ENCODE results near the gene HSPB1.

HSPB1 gene

DNA sequence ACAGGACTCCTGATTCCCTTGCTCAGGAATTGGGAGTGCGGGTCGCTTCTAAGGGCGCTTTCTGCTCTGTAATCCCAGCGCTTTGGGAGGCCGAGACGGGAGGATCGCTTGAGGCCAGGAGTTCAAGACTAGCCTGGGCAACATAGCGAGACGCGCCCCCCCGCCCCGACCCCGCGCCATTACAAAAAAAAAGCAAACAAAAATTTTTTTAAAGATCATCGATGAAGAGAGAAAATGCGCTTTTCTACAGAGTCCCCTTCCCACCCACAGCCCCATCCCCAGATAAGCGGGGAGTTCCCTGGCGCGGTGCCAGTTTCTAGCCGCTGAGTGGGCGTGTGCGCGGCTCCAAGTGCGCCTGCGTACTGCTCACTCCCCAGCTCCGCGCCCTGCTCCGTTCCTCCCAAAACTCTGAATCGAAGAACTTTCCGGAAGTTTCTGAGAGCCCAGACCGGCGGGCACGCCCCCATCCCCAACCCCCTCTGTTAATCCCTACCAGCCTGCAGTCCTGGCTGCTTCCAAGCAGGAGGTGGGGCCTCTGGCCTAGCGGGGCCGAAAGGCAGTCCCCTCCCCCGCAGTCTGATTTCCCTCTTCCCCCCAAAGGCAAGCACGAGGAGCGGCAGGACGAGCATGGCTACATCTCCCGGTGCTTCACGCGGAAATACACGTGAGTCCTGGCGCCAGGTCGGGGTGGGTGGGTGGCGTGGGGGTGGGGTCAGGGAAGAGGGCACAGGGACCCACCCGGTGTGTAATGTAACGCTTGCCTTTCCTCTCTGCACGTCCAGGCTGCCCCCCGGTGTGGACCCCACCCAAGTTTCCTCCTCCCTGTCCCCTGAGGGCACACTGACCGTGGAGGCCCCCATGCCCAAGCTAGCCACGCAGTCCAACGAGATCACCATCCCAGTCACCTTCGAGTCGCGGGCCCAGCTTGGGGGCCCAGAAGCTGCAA is 1.0 kb downstream of the HSPB1 start (continued):
- TF ChIP-seq, protein P1, sequence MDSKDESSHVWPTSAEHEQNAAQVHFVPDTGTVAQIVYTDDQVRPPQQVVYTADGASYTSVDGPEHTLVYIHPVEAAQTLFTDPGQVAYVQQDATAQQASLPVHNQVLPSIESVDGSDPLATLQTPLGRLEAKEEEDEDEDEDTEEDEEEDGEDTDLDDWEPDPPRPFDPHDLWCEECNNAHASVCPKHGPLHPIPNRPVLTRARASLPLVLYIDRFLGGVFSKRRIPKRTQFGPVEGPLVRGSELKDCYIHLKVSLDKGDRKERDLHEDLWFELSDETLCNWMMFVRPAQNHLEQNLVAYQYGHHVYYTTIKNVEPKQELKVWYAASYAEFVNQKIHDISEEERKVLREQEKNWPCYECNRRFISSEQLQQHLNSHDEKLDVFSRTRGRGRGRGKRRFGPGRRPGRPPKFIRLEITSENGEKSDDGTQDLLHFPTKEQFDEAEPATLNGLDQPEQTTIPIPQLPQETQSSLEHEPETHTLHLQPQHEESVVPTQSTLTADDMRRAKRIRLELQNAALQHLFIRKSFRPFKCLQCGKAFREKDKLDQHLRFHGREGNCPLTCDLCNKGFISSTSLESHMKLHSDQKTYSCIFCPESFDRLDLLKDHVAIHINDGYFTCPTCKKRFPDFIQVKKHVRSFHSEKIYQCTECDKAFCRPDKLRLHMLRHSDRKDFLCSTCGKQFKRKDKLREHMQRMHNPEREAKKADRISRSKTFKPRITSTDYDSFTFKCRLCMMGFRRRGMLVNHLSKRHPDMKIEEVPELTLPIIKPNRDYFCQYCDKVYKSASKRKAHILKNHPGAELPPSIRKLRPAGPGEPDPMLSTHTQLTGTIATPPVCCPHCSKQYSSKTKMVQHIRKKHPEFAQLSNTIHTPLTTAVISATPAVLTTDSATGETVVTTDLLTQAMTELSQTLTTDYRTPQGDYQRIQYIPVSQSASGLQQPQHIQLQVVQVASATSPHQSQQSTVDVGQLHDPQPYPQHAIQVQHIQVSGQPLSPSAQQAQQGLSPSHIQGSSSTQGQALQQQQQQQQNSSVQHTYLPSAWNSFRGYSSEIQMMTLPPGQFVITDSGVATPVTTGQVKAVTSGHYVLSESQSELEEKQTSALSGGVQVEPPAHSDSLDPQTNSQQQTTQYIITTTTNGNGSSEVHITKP (tag by site-specific recombination; IDR thresholded peaks at IDR 0.05): no peak
- TF ChIP-seq, protein P2, sequence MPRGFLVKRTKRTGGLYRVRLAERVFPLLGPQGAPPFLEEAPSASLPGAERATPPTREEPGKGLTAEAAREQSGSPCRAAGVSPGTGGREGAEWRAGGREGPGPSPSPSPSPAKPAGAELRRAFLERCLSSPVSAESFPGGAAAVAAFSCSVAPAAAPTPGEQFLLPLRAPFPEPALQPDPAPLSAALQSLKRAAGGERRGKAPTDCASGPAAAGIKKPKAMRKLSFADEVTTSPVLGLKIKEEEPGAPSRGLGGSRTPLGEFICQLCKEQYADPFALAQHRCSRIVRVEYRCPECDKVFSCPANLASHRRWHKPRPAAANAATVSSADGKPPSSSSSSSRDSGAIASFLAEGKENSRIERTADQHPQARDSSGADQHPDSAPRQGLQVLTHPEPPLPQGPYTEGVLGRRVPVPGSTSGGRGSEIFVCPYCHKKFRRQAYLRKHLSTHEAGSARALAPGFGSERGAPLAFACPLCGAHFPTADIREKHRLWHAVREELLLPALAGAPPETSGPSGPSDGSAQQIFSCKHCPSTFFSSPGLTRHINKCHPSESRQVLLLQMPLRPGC (tag by site-specific recombination; IDR thresholded peaks at IDR 0.05): no peak
- TF ChIP-seq ZNF701 (tag by site-specific recombination; IDR thresholded peaks at IDR 0.05): no peak
- TF ChIP-seq ZNF19 (tag by site-specific recombination; IDR thresholded peaks at IDR 0.05; ENCODE audit: low read depth): no peak
- no peak for TF ChIP-seq ZNF580 (tag by site-specific recombination; IDR thresholded peaks at IDR 0.05)
- no peak for TF ChIP-seq ZNF302 (tag by site-specific recombination; IDR thresholded peaks at IDR 0.05; ENCODE audit: low read depth)
- TF ChIP-seq, protein P3, sequence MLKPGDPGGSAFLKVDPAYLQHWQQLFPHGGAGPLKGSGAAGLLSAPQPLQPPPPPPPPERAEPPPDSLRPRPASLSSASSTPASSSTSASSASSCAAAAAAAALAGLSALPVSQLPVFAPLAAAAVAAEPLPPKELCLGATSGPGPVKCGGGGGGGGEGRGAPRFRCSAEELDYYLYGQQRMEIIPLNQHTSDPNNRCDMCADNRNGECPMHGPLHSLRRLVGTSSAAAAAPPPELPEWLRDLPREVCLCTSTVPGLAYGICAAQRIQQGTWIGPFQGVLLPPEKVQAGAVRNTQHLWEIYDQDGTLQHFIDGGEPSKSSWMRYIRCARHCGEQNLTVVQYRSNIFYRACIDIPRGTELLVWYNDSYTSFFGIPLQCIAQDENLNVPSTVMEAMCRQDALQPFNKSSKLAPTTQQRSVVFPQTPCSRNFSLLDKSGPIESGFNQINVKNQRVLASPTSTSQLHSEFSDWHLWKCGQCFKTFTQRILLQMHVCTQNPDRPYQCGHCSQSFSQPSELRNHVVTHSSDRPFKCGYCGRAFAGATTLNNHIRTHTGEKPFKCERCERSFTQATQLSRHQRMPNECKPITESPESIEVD (tag by site-specific recombination; IDR thresholded peaks at IDR 0.05): no peak
- TF ChIP-seq ZNF548 (tag by site-specific recombination; IDR thresholded peaks at IDR 0.05): no peak
- no peak for TF ChIP-seq GFI1B (tag by site-specific recombination; IDR thresholded peaks at IDR 0.05)
- no peak for TF ChIP-seq ZNF132 (tag by site-specific recombination; IDR thresholded peaks at IDR 0.05; ENCODE audit: borderline replicate concordance)
- TF ChIP-seq ZNF830 (tag by site-specific recombination; IDR thresholded peaks at IDR 0.05; ENCODE audit: low read depth): no peak
- no peak for TF ChIP-seq ZNF558 (tag by site-specific recombination; IDR thresholded peaks at IDR 0.05)
- no peak for TF ChIP-seq SCRT1 (tag by site-specific recombination; IDR thresholded peaks at IDR 0.05; ENCODE audit: borderline replicate concordance)
- no peak for TF ChIP-seq ZNF140 (tag by site-specific recombination; IDR thresholded peaks at IDR 0.05)
- TF ChIP-seq SCRT2 (tag by site-specific recombination; IDR thresholded peaks at IDR 0.05): no peak
- TF ChIP-seq ZNF2 (tag by site-specific recombination; IDR thresholded peaks at IDR 0.05): no peak
- TF ChIP-seq KLF9 (tag by site-specific recombination; IDR thresholded peaks at IDR 0.05; ENCODE audit: low read depth): peak; percentile 84
- no peak for TF ChIP-seq EGR2 (tag by site-specific recombination; IDR thresholded peaks at IDR 0.05; ENCODE audit: low read depth)
- no peak for TF ChIP-seq ZNF362 (tag by site-specific recombination; IDR thresholded peaks at IDR 0.05)
- TF ChIP-seq ZSCAN16 (tag by site-specific recombination; IDR thresholded peaks at IDR 0.05): no peak
- TF ChIP-seq, protein P4, sequence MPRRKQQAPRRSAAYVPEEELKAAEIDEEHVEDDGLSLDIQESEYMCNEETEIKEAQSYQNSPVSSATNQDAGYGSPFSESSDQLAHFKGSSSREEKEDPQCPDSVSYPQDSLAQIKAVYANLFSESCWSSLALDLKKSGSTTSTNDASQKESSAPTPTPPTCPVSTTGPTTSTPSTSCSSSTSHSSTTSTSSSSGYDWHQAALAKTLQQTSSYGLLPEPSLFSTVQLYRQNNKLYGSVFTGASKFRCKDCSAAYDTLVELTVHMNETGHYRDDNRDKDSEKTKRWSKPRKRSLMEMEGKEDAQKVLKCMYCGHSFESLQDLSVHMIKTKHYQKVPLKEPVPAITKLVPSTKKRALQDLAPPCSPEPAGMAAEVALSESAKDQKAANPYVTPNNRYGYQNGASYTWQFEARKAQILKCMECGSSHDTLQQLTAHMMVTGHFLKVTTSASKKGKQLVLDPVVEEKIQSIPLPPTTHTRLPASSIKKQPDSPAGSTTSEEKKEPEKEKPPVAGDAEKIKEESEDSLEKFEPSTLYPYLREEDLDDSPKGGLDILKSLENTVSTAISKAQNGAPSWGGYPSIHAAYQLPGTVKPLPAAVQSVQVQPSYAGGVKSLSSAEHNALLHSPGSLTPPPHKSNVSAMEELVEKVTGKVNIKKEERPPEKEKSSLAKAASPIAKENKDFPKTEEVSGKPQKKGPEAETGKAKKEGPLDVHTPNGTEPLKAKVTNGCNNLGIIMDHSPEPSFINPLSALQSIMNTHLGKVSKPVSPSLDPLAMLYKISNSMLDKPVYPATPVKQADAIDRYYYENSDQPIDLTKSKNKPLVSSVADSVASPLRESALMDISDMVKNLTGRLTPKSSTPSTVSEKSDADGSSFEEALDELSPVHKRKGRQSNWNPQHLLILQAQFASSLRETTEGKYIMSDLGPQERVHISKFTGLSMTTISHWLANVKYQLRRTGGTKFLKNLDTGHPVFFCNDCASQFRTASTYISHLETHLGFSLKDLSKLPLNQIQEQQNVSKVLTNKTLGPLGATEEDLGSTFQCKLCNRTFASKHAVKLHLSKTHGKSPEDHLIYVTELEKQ (tag by site-specific recombination; IDR thresholded peaks at IDR 0.05; ENCODE audit: borderline replicate concordance): no peak
- TF ChIP-seq ZNF629 (tag by site-specific recombination; IDR thresholded peaks at IDR 0.05): no peak
- TF ChIP-seq ZNF585B (tag by site-specific recombination; IDR thresholded peaks at IDR 0.05): no peak
- TF ChIP-seq GLI2 (tag by site-specific recombination; IDR thresholded peaks at IDR 0.05; ENCODE audit: borderline replicate concordance, low read depth): no peak
- TF ChIP-seq MEIS1 (CRISPR knock-in tag; IDR thresholded peaks at IDR 0.05; ENCODE audit: borderline replicate concordance): no peak
- TF ChIP-seq ZNF747 (tag by site-specific recombination; IDR thresholded peaks at IDR 0.05): no peak
- TF ChIP-seq ZFP69B (tag by site-specific recombination; IDR thresholded peaks at IDR 0.05): no peak
- TF ChIP-seq ZNF473 (tag by site-specific recombination; IDR thresholded peaks at IDR 0.05): no peak
